Measurements from ENCODE around the gene DRAP1. TPM values are rescaled to one million over a fixed set of nuclear protein-coding genes. Genes with fewer than 3 reads are reported as not detected.

Gene DRAP1
- total RNA-seq, 1 experiment from 2014 or later: 581 TPM

DNA sequence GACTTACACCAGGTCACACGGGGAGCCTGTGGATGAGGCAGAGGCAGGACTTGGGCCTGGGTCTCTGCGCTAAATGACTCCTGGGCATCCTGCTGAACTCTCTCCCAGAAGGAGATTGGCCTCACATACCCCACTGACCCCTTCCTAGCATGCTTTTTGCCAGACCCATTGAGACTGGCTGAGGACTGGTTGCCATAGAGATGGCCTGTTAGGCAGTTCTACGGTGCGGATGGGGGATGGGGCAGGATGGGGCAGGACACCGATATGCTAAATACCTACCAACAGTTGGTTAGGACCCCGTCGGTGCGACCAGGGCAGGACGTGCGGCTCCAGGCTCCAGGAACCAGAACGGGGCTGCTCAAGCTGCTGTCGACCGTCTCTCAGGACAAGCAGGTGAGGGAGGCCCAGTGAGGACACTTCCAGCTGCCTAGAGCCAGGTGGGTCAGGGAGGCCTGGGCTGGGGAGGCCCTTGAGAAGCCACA is 26.2 kb downstream of the DRAP1 start, which contains the start of gene TSGA10IP:
Gene TSGA10IP, plus strand, starts transcription at position 51 of the 482 bp plus-strand sequence. Its CDS starts 196 bp downstream, at position 247.
- 0 out of 2 replicates have a peak, but pooled peaks have one; percentile 10 for ATAC-seq
- intact Hi-C loops (cut with micrococcal nuclease; ENCODE audit: unreplicated experiment): no loop called here
- no peak within 1 kb of the TSS for H3K27ac ChIP-seq (ENCODE audit: low read length)
- no peak for DNase-seq (ENCODE audit: low read depth, low spot score)
- CTCF ChIA-PET: no interaction called here
- H3K4me1 ChIP-seq (ENCODE audit: control insufficient read depth, insufficient read depth, low read length): no peaks in the 10 kb centered on the region
- no peak within 1 kb of the TSS for H3K4me3 ChIP-seq (ENCODE audit: low read depth in 2 of 2, low read length in 2 of 2)
- POLR2A ChIA-PET: interaction anchor here (0.6 kb wide), 1 partner anchor 57 kb away, joined by 5 read pairs; the partner anchor contains the start of genes BANF1 and EIF1AD
- no TSS peak for BruUV-seq (replicated peaks)
- H3K27me3 ChIP-seq (ENCODE audit: control insufficient read depth, insufficient read depth, low read length): no peaks in the 10 kb centered on the region
- H3K36me3 ChIP-seq (ENCODE audit: control insufficient read depth, insufficient read depth, low read length): no peaks in the 10 kb centered on the region
- in situ Hi-C loops (cut with HindIII; ENCODE audit: low pct_unique_long_range_greater_than_20kb, low sequenced_read_pairs): no loop called here
- no peaks in the 10 kb centered on the region for H3K9me3 ChIP-seq (ENCODE audit: control insufficient read depth, insufficient read depth, low read depth, low read length)
- TF ChIP-seq, protein P1, sequence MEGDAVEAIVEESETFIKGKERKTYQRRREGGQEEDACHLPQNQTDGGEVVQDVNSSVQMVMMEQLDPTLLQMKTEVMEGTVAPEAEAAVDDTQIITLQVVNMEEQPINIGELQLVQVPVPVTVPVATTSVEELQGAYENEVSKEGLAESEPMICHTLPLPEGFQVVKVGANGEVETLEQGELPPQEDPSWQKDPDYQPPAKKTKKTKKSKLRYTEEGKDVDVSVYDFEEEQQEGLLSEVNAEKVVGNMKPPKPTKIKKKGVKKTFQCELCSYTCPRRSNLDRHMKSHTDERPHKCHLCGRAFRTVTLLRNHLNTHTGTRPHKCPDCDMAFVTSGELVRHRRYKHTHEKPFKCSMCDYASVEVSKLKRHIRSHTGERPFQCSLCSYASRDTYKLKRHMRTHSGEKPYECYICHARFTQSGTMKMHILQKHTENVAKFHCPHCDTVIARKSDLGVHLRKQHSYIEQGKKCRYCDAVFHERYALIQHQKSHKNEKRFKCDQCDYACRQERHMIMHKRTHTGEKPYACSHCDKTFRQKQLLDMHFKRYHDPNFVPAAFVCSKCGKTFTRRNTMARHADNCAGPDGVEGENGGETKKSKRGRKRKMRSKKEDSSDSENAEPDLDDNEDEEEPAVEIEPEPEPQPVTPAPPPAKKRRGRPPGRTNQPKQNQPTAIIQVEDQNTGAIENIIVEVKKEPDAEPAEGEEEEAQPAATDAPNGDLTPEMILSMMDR (IDR thresholded peaks at IDR 0.05): no peak
- TF ChIP-seq SIN3A (IDR thresholded peaks at IDR 0.05; ENCODE audit: borderline replicate concordance, insufficient read depth, low read depth, low read length) (no peak), TCF7L2 (IDR thresholded peaks at IDR 0.05; ENCODE audit: low read depth, low read length) (no peak), POLR2AphosphoS5 (IDR thresholded peaks at IDR 0.05; ENCODE audit: low read depth, low read length) (no peak)
- TF ChIP-seq, protein P2, sequence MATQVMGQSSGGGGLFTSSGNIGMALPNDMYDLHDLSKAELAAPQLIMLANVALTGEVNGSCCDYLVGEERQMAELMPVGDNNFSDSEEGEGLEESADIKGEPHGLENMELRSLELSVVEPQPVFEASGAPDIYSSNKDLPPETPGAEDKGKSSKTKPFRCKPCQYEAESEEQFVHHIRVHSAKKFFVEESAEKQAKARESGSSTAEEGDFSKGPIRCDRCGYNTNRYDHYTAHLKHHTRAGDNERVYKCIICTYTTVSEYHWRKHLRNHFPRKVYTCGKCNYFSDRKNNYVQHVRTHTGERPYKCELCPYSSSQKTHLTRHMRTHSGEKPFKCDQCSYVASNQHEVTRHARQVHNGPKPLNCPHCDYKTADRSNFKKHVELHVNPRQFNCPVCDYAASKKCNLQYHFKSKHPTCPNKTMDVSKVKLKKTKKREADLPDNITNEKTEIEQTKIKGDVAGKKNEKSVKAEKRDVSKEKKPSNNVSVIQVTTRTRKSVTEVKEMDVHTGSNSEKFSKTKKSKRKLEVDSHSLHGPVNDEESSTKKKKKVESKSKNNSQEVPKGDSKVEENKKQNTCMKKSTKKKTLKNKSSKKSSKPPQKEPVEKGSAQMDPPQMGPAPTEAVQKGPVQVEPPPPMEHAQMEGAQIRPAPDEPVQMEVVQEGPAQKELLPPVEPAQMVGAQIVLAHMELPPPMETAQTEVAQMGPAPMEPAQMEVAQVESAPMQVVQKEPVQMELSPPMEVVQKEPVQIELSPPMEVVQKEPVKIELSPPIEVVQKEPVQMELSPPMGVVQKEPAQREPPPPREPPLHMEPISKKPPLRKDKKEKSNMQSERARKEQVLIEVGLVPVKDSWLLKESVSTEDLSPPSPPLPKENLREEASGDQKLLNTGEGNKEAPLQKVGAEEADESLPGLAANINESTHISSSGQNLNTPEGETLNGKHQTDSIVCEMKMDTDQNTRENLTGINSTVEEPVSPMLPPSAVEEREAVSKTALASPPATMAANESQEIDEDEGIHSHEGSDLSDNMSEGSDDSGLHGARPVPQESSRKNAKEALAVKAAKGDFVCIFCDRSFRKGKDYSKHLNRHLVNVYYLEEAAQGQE (IDR thresholded peaks at IDR 0.05; ENCODE audit: insufficient read depth in 1 of 2, low read depth in 2 of 2, low read length in 1 of 2): no peak

DNA sequence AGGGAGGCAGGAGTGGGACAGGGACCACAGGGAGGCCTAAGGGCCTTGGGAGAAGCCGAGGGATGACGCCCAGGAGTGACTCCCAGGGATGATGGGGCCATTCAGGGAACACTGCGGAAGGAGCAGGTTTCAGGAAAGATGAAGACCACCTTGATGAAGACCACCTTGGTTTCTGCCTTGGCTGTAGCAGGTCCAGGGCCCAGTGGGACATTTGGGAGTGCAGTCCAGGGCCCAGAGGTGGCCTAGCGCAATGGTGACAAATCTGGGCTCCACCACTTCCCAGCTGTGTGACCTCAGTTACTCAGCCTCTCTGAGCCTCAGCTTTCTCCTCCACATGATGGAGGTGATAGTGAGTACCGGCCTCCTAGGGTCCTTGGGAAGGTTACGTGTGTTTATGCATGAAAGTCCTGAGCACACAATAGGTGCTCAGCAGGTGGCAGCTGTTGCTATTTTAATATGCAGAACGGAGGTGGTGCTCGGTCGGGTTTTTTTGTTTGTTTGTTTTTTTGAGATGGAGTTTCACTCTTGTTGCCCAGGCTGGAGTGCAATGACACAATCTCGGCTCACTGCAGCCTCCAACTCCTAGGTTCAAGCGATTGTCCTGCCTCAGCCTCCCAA is 26.8 kb downstream of the DRAP1 start:
- Histone ChIP-seq H3K4me3 (ENCODE audit: low read depth in 2 of 2, low read length in 2 of 2) (no peak overlapping the region), H3K9me3 (ENCODE audit: control insufficient read depth, insufficient read depth, low read depth, low read length) (no peaks in the 10 kb centered on the region), H3K27ac (ENCODE audit: low read length) (no peak overlapping the region), H3K36me3 (ENCODE audit: control insufficient read depth, insufficient read depth, low read length) (no peaks in the 10 kb centered on the region), H3K4me1 (ENCODE audit: control insufficient read depth, insufficient read depth, low read length) (no peaks in the 10 kb centered on the region), H3K27me3 (ENCODE audit: control insufficient read depth, insufficient read depth, low read length) (no peaks in the 10 kb centered on the region)
- TF ChIP-seq POLR2AphosphoS5 (IDR thresholded peaks at IDR 0.05; ENCODE audit: low read depth, low read length) (no peak), SIN3A (IDR thresholded peaks at IDR 0.05; ENCODE audit: borderline replicate concordance, insufficient read depth, low read depth, low read length) (no peak), TCF7L2 (IDR thresholded peaks at IDR 0.05; ENCODE audit: low read depth, low read length) (no peak)
- TF ChIP-seq, protein P1 (IDR thresholded peaks at IDR 0.05): no peak
- TF ChIP-seq, protein P2 (IDR thresholded peaks at IDR 0.05; ENCODE audit: insufficient read depth in 1 of 2, low read depth in 2 of 2, low read length in 1 of 2): no peak
- no TSS peak for BruUV-seq (replicated peaks)
- ChIA-PET CTCF (no interaction called here), POLR2A (interaction anchor here (0.6 kb wide), 1 partner anchor 56 kb away, joined by 5 read pairs; the partner anchor contains the start of genes BANF1 and EIF1AD)
- intact Hi-C loops (cut with micrococcal nuclease; ENCODE audit: unreplicated experiment): no loop called here
- ATAC-seq (no peak), DNase-seq (ENCODE audit: low read depth, low spot score) (no peak)
- in situ Hi-C loops (cut with HindIII; ENCODE audit: low pct_unique_long_range_greater_than_20kb, low sequenced_read_pairs): no loop called here

All from Panc1 (cell line).